C1 segment of cervical spinal cord (tissue), 14 donors: ENCODE results near the gene PISD.
"Not testable (repeated sequence)": the region's sequence is repeated elsewhere in the genome, so short reads cannot be mapped to it uniquely, and the experiment has no call there.

Experiments used
- DNase-seq, 14 donors: peaks; one replicate each; lab custom pipeline; 2025; lab: John Stamatoyannopoulos, UW

Gene PISD

GRCh38 chr22:31610611-31611010 is 51.4 kb downstream of the PISD start:
- DNase-seq, result no peak

- DNase-seq, result no peak
These were observed 52.3 kb downstream of the PISD start for GRCh38 chr22:31609716-31610115.

DNA sequence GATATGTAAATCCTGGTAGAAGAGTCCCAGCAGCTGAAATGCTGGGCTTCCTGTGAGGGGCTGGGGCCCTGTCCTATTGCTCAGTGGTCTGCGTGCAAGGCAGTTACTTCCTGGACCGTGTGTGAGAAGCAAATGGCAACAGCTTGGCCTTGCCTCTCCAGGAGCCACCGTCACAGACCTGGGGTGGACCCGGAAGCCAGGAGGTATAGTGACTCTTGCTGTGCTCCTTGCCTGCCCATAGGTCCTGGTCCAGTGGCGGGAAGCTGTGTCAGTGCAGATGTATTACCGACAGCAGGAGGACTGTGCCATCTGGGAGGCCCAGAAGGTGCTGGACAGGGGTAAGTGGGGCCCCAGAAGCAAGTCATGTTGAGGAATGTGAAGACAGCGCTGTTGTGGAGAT is 54.3 kb downstream of the PISD start:
- DNase-seq, result no peak

GRCh38 chr22:31605851-31606585 is 56.0 kb downstream of the PISD start:
- DNase-seq, result peak in 1 of 14 donors; percentile 82

GRCh38 chr22:31604746-31605705 is 57.0 kb downstream of the PISD start:
- DNase-seq, result peak in 1 of 14 donors; percentile 31

DNA sequence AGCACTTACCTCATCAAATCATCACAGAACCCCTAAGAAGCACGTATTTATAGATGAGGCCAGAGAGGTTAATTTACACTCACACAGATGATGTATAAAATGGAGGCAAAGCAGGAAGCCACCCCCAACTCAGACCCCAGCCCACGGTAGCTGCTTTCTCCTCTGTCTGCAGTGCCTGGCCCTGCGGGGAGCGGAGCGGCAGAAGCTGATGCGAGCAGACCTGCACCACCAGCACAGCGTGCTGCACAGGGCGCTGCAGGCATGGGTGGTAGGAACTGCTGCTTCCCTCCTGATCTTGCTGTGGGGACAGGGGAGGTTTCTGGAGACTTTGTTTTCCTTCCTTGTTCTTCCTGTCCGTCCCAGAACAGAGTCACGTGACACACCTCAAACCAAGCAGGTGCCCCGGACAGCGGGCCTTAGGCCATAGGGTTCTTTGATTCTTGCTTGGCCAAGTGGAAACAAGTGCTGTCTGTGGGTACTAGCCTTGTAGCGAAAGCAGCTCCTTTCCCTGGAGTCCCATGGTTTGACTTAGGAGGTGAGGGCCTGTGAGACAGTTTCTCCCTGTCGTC is 57.8 kb downstream of the PISD start:
- DNase-seq, result peak in 1 of 14 donors; percentile 56

GRCh38 chr22:31603574-31603973 is 58.4 kb downstream of the PISD start:
- peak in 1 of 14 donors; percentile 44 for DNase-seq

- DNase-seq, result no peak
These were observed 58.9 kb downstream of the PISD start for GRCh38 chr22:31603081-31603525.

DNA sequence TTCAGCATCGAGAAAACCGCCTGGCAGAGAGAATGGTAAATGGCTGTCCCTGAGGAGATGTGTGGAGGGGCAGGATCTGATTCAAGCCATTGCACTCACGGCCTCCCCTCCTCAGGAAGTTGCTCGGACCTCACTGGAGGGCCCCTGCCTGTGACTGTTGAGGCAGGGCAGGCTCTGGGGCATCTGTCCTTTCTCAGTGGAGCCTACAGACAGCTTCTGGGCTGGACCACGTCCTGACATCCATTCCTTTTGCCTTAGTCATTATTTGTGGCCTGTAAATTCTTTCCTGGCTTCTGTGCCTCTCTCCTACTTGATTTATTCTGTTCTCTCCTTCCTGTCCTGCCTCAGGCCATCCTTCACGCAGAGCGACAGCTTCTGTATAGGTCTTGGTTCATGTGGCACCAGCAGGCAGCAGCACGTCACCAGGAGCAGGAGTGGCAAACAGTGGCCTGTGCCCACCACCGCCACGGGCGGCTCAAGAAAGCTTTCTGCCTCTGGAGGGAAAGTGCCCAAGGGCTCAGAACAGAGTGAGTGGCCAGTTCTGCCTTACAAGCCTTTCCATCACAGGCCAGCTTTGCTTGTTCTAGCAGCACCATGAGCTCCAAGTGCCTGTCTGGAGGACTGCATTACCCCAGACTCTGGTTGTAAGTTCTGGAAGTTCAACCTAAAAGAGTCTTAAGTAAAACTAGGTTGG is 59.6 kb downstream of the PISD start:
- DNase-seq, result no peak

DNA sequence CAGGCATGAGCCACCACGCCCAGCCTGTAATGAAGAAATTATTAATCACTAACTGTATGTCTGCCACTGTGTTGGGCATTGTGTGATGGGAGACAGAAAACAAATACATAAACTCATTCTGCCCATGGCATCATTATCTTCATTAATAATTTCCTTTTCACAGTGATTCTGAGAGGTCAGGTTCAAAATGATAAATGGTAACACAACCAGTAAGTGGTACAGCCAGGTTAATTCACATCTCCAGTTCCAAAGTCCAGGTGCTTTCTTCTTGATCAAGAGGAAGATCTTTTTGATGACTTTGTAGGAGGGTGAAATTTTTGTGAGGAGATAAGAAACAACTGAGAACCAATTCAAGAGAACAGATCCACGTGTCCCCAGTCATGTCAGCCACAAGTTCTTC is 66.7 kb downstream of the PISD start:
- DNase-seq, result no peak

- not testable (repeated sequence) for DNase-seq
These were observed 71.9 kb downstream of the PISD start for GRCh38 chr22:31590161-31590560.

DNA sequence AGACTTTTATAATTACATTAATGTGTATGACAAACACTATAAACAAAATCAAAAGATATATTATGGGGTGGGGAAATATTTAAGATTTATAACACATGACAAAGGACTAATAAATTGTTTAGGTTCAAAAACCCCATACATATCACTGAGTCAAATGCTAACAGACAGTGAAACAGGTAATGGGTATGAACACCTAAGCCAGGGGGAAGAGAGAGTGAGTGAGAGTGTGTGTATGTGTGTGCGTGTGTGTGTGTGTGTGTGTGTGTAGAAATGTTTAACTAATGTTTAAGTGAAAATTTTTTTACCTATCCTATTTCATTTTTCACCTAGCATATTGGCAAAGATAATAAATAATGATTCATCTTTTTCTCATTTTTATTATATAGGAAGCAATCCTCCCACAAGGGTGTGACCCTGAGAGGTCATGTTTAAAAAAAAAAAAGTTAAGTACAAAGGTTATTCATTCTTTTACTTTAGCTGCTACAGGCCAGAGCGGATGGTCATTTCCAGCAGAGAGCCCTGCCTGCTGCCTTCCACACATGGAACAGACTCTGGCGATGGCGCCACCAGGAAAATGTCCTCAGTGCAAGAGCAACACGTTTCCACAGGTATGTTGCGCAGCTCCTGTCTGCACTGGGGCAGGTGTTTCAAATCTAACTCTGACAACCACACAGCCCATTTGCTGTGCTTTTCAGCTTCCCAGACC is 72.9 kb downstream of the PISD start:
- no peak for DNase-seq

- no peak for DNase-seq
These were observed 75.7 kb downstream of the PISD start for GRCh38 chr22:31586137-31586920.

GRCh38 chr22:31585161-31585859 is 76.7 kb downstream of the PISD start:
- DNase-seq, result no peak

DNA sequence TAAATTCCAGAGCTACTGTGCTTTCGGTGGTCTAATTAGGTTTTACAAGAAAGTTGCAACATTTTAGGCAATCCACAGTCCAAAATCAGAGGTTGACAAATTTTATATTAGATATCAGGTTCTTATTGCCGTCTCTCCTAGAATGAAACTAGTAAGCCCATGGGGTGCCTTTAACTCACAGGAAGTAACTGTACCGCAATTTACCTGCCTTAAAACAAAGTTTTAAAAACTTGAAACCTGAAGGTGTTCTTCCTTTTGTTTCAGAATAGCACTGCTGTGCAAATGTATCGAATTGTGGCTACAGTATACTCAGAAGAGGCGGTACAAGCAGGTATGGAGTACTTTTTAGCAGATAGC is 77.2 kb downstream of the PISD start:
- DNase-seq, result no peak

DNA sequence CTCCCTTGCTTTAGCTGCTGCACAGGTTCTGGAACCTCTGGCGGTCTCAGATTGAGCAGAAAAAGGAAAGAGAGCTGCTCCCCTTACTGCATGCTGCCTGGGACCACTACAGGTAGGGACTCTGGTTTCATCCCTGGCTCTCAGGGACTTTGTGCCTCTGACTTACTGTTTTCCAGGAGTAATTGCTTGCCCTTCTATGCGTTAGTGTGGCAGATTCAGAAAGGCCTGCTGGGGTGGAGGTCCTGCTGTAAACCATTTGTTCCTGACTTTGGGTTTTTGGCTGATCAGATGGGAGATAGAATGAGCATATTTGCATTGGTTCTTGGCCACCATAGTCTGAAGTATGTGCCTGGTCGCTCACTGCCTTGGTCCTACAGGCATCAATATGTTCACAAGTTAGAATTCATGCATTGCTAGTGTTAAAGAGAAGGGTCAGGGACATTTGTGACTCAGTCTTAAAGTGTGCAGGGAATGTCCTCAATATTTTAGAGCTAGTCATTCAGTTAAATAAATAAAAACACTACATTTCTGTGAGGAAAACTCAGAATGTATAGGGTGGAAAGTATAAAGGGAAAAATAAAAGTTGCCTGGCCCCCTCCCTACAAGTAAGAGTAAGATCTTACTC is 78.0 kb downstream of the PISD start:
- DNase-seq, result no peak

- peak in 1 of 14 donors; percentile 35 for DNase-seq
These were observed 82.2 kb downstream of the PISD start for GRCh38 chr22:31579835-31580242.

- peak in 1 of 14 donors; percentile 76 for DNase-seq
These were observed 83.8 kb downstream of the PISD start for GRCh38 chr22:31578171-31578570.

DNA sequence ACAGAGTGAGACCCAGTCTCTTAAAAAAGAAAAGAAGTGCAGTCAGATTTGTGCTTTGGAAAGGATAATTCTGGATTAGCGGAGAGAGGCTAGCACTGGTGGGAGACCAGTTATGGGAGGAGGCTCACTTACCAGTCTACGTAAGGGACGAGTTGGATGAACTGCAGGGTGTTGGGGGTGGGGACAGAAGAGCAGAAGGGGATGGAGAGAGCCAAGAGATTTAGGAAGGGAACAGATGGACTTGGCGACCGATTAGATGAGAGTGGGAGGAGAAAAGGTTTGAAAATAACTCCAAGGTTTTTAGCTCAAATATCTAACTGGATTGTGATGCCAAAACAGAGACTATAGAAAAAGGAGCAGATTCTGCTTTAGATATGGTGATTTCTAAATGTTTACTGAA is 84.3 kb downstream of the PISD start:
- DNase-seq, result peak in 2 of 14 donors; percentile 5 to 96
